ENCODE data around the gene RETSAT.
"Not testable (repeated sequence)": the region's sequence is repeated elsewhere in the genome, so short reads cannot be mapped to it uniquely, and the experiment has no call there.

The RETSAT gene

GRCh38 chr2:85330839-85331636, 23.3 kb downstream of the RETSAT start:
- DNase-seq: no peak

DNA sequence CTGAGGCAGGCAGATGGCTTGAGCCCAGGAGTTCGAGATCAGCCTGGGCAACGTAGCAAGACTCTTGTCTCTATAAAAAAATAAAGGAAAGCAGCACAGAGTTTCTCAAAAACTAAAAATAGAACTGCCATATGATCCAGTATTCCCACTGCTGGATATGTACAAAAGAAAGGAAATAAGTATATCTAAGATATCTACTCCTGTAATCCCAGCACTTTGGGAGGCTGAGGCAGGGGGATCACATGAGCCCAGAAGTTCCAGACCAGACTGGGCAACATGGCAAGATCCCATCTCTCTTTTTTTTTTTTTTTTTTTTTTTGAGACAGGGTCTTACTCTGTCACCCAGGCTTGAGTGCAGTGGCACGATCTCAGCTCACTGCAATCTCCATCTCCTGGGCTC, 24.6 kb downstream of the RETSAT start:
- not testable (repeated sequence) for DNase-seq

DNA sequence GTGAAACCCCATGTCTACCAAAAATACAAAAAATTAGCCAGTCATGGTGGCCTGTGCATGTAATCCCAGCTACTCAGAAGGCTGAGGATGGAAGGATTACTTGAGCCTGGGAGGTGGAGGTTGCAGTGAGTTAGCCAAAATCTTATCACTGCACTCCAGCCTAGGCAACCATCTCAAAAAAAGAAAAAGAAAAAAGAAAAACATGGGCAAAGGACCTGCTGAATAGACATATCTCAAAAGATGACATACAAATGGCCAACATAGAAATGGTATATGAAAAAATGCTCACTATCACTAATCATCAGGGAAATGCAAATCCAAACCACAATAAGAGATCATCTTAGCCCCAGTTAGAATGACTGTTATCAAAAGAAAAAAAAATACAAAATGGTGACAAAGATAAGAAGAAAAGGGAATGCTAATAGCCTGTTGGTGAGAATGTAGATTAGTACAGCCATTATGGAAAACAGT, 25.1 kb downstream of the RETSAT start:
- no peak for DNase-seq

- DNase-seq: peak; percentile 96
Observed at GRCh38 chr2:85327822-85328617, 26.3 kb downstream of the RETSAT start, which contains the start of gene TGOLN2. TSS of gene TGOLN2 (minus strand) at chr2:85327989. CDS start at chr2:85327962, 27 bp downstream.

DNA sequence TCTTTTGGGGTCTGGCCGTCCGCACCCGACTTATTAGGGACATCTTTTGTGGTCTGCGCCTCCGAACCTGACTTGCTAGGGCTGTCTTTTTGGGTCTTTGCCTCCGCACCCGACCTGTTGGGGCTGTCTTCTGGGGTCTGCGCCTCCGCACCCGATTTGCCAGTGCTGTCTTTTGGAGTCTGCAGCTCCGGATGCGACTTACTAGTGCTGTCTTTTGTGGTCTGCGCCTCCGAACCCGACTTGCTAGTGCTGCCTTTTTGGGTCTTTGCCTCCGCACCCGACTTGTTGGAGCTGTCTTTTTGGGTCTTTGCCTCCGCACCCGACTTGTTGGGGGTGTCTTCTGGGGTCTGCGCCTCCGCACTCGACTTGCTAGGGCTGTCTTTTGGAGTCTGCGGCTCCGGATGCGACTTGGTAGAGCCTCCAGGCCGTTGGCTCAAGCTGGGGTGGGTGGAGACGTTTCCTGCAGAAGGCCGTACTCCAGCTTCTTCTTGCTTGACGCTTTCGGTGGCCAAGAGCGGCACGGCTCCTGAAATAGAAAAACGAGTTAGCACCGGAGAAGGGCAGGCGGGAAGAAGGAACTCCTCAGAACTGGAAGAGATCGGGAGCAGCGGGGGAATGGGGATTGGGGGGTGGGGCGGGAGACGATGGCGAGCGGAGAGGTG, 27.0 kb downstream of the RETSAT start:
- peak; percentile 76 for DNase-seq

DNA sequence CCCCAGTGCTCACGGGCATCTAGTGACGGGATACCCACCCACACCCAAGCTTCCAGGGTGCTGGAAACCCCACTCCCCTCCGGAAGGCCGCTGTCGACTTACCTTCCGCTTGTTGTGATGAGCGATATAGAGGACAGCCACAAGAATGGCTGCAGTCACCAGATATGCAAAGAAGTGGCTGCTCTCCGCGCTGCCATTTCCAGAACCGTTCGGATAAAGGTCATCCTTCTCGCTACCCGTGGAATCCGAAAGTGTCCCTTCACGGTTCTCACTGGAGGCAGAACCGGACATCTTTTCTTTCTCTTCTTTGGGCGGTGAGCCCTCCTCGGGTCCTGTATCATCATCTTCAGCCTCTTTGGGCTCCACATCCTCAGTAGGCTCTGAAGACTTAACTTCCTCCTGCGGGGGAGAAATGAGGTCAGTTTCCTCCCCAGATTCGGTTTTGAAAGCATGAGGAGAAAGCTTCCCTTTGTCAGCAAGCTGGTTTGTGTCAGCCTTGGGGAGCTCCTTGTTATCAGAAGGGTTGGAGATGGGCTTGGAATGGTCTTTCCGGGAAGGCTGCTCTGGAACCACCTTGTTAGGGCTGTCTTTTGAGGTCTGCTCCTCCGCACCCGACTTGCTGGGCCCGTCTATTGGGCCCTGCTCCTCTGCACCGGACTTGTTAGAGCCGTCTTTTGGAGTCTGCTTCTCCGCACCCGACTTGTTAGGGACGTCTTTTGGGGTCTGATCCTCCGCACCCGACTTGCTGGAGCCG, 27.7 kb downstream of the RETSAT start:
- no peak for DNase-seq

GRCh38 chr2:85325466-85325811, 28.9 kb downstream of the RETSAT start:
- DNase-seq: no peak

DNA sequence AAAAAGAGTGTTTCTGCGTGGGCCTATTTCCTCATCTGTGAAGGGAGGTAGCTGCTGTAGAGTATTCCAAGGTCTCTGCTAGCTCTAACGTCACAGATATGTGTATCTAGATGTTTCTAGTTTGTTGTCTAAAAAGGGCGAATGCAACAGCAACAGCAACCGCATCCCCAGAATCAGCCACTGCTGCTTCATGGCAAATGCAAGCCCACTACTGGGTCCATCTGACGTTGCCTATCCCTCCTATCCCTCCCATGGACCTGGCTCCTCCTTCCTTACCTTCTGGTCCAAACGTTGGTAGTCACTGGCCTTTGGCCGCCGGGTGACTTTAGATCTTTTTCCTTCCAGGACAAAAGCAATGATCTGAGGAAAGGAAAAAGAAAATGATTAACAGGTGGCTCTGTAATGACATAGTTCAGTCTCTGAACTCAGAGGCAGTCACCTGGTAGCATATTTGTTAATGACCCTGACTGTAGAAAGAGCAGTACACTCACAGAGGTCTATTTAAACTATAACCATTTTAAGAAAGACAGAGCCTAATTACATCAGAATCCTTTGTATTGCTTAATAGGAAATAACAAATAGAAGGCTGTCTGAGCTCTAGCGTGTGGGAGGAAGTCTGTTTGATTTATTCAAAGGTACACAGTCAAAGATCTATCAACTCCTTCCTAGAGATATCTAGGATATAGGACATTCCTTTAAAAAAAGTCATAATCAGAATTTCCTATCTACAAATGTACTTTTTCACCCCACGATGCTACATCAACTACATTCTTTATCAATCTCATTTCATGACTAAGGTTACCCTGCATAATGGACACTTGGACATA, 29.5 kb downstream of the RETSAT start:
- DNase-seq: no peak

DNA sequence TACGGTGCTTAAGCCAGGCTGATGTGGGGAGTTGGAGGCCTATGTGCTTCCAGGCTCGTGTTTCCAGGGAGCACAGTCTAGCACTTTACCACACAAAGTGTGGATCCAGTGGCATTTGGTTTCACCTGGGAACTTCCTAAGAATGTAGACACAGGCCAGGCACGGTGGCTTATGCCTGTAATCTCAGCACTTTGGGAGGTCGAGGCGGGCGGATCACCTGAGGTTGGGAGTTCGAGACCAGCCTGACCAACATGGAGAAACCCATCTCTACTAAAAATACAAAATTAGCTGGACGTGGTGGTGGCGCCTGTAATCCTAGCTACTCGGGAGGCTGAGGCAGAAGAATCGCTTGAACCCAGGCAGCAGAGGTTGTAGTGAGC, 30.4 kb downstream of the RETSAT start:
- DNase-seq: not testable (repeated sequence)

GRCh38 chr2:85323351-85323987, 30.9 kb downstream of the RETSAT start:
- DNase-seq: no peak

DNA sequence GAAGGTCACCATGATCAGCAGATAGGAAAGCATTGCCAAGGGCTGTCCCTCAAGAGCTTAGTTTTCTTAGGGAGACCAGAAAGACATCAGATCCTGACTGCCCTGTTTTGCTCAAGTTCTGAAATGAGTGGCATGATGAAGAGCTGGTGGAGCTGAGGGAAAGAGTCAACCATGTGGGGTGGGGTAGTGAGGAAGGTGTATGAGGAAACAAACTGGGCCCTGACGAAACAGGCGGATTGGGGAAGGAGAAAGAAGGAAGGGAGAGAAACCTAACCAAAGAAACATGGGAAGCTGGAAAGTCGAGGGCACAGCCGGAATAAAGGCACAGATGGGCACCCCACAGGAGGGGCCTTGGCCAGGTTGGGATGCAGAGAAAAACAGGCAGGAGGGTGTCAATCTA, 34.5 kb downstream of the RETSAT start:
- DNase-seq: no peak

- no peak for DNase-seq
Observed at GRCh38 chr2:85318222-85319074, 35.9 kb downstream of the RETSAT start.

DNA sequence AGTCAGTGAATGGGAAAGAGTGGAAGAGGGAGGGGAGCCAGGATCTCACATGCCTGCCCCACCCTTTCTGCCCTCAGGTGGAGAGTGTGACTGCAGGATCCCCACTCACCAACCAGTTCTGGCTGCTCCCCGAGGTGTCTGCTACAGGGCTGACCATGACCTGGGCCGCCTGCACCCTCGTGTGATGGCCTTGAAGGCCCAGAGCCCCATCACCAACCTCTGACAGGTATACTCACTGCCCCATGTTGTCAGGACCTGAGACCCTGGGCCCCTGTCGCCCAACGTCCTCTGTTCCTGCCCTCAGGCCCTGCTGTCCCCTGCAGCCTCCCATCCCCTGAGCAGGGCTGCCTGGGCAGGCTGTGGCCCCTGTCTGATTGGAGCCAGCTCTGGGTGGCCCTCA, 38.4 kb downstream of the RETSAT start:
- not testable (repeated sequence) for DNase-seq

- no peak for DNase-seq
Observed at GRCh38 chr2:85314884-85315242, 39.5 kb downstream of the RETSAT start.

- DNase-seq: no peak
Observed at GRCh38 chr2:85312404-85312803, 41.9 kb downstream of the RETSAT start.

- no peak for DNase-seq
Observed at GRCh38 chr2:85310330-85310729, 44.0 kb downstream of the RETSAT start.

DNA sequence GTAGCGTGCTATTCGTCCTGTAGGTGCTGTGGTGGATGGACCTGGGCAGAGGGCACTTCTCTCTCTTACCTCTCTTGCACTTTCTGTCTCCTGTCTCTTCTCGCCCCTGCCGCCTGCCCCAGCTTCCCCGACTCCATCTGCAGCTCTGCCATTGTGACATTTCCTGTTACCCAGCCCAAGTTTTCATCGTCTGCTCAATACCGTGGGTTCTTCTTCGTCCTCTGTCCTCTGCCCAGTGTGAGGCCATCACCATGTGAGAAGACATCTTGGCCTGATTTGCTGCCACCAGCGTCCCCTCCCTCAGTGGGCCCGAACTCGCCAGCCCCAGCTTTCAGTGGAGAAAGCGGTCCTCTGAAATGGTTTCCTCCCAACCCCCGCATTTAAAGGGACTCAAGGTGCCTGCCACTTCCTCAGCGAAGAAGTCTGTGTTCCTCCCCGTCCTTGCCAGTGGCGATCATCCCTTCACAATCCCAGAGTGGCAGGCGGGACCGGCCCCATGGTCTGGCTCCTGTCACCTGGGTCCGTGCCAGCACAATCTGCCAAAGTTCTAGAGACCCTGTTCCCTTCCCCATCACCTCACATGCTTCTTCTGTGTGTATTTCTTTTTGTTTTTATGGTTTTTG, 44.5 kb downstream of the RETSAT start:
- no peak for DNase-seq

DNA sequence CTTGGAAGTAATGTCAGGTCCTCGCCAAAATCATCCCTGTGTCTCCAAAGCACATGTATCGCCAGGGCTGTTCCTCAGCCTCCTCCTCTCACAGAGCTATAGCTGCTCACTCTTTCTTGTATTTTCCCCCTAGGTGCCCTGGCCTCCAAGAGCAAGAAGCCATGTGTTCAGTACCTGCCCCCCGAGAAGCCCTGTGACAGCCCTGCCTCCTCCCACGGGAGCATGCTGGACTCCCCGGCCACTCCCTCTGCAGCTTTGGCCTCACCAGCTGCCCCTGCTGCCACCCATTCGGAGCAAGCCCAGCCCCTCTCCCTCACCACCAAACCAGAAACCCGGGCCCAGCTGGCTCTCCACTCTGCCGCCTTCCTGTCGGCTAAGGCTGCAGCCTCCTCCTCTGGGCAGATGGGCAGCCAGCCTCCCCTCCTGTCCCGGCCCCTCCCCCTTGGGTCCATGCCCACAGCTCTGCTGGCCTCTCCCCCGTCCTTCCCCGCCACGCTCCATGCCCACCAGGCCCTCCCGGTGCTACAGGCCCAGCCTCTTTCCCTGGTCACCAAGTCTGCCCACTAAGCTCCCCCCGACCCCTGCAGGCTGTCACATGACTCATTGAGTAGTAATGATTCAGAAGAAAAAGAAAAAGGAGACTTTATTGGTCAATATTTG, 45.3 kb downstream of the RETSAT start:
- DNase-seq: peak; percentile 67

GRCh38 chr2:85308201-85308600, 46.1 kb downstream of the RETSAT start:
- no peak for DNase-seq
